K562 (cell line): ENCODE results near the gene TINCR. TPM values are rescaled to one million over a fixed set of nuclear protein-coding genes. Genes with fewer than 3 reads are reported as not detected.
A peak's percentile ranks its signal among the peaks of the same experiment; 100 is the strongest.

Experiments
- ATAC-seq: fragments of 200-7000 bp; cut with Tn5 transposase; 3 replicates; pipeline ENCODE4 v1.9.1; 2020; ENCODE audit warnings: moderate library complexity
- BruUV-seq: library from RNA; stranded (reverse); fragments of 400-500 nt; replicated peaks from 2 replicates; lab custom pipeline; 2021; lab: Mats Ljungman, UMichigan
- CTCF ChIA-PET: fragments of 300-600 bp; formaldehyde crosslinking; extraction: SDS; loops from one replicate; lab custom pipeline; 2021; ENCODE audit warnings: low intra/inter-chr PET ratio; lab: Yijun Ruan, JAX
- POLR2A ChIA-PET: fragments of 300-600, 350-650 bp; sonication (Branson Sonifier 250); formaldehyde crosslinking; extraction: SDS; loops from one replicate; lab custom pipeline; 2021; ENCODE audit warnings: antibody characterized with exemption, inconsistent platforms; lab: Yijun Ruan, JAX
- DNase-seq, 4 experiments: peaks; one replicate each; pipeline versions ENCODE4 v3.0.0 to v3.0.0-alpha.2; 2011 to 2018; ENCODE audit warnings: low spot score in 3 of 4, mixed read lengths in 3 of 4; ENCODE audit errors: extremely low read depth in 1 of 4
- FAIRE-seq: peaks from 2 replicates; lab custom pipeline; 2011; peaks lifted over from hg19 to GRCh38; lab: Jason Lieb, UNC
- H2AFZ ChIP-seq: 2 replicates; pipeline ENCODE4 v1.6.0; 2011; ENCODE audit warnings: low read depth, low read length, control low read depth, inconsistent platforms
- H3K27ac ChIP-seq: fragments of 200-600 bp; 3 replicates; pipeline ENCODE4 v1.8.0; 2011; ENCODE audit warnings: low read depth, mild to moderate bottlenecking, control low read depth, inconsistent platforms, low read length, moderate library complexity, mixed read lengths; ENCODE audit errors: extremely low read depth
- H3K27me3 ChIP-seq, 2 experiments: fragments of 300-600 bp in 1 of 2; 2 replicates in 1 of 2; 3 replicates in 1 of 2; pipeline versions ENCODE4 v1.6.0 to v1.8.0; 2011; ENCODE audit warnings: inconsistent platforms in 2 of 2, low read length in 2 of 2, mild to moderate bottlenecking in 1 of 2, mixed read lengths in 1 of 2, moderate library complexity in 1 of 2; ENCODE audit not compliant: control insufficient read depth in 2 of 2, insufficient read depth in 2 of 2
- H3K36me3 ChIP-seq: fragments of 300-600 bp; 3 replicates; pipeline ENCODE4 v1.8.0; 2011; ENCODE audit warnings: mild to moderate bottlenecking, low read length, inconsistent platforms; ENCODE audit not compliant: control insufficient read depth, insufficient read depth
- H3K4me1 ChIP-seq, 2 experiments: fragments of 200-600 bp in 1 of 2; replicated peaks in 1 of 2; 2 replicates in 1 of 2; 3 replicates in 1 of 2; pipeline versions ENCODE4 v1.5.1 to v1.8.0; 2011; ENCODE audit warnings: inconsistent platforms in 2 of 2, low read length in 2 of 2, mild to moderate bottlenecking in 1 of 2, mixed read lengths in 1 of 2, moderate library complexity in 1 of 2; ENCODE audit not compliant: control insufficient read depth in 2 of 2, insufficient read depth in 2 of 2
- H3K4me2 ChIP-seq: 2 replicates; pipeline ENCODE4 v1.6.1; 2011; ENCODE audit warnings: low read length, control low read depth, inconsistent platforms, mixed read lengths; ENCODE audit not compliant: insufficient read depth
- H3K4me3 ChIP-seq: fragments of 200-600 bp; sonication (generic), shearing (Covaris generic); 2 replicates; pipeline ENCODE4 v1.5.1; 2016; ENCODE audit warnings: control low read depth, inconsistent platforms
- H3K79me2 ChIP-seq: fragments of 200-600 bp; 3 replicates; pipeline ENCODE4 v1.8.0; 2011; ENCODE audit warnings: low read length, inconsistent platforms; ENCODE audit not compliant: control insufficient read depth, insufficient read depth
- H3K9ac ChIP-seq, 2 experiments: 2 replicates each; pipeline versions ENCODE4 v1.6.0 to v1.6.1; 2011; ENCODE audit warnings: low read depth in 2 of 2, low read length in 2 of 2, control low read depth in 1 of 2, inconsistent platforms in 1 of 2, mild to moderate bottlenecking in 1 of 2, mixed read lengths in 1 of 2; ENCODE audit not compliant: insufficient read depth in 1 of 2
- H3K9me1 ChIP-seq: one replicate; pipeline ENCODE4 v1.6.0; 2011; ENCODE audit warnings: inconsistent platforms, mild to moderate bottlenecking, low read length, moderate library complexity; ENCODE audit not compliant: control insufficient read depth, insufficient read depth
- H3K9me3 ChIP-seq: replicated peaks from 2 replicates; pipeline ENCODE4 v1.5.1; 2011; ENCODE audit warnings: low read depth, low read length, inconsistent platforms; ENCODE audit not compliant: control insufficient read depth, insufficient read depth
- H4K20me1 ChIP-seq: replicated peaks from 2 replicates; pipeline ENCODE4 v1.6.1; 2011; ENCODE audit warnings: low read length, inconsistent platforms, mixed read lengths; ENCODE audit not compliant: control insufficient read depth, insufficient read depth
- BCOR ChIP-seq: fragments of 450-650 bp; IDR thresholded peaks from 2 replicates; pipeline ENCODE4 v1.6.1; 2016
- CHCHD3 ChIP-seq: fragments of 250-450 bp; sonication (Bioruptor Pico); IDR thresholded peaks from 2 replicates; pipeline ENCODE4 v2.1.2; 2022; ENCODE audit warnings: mild to moderate bottlenecking
- POLR2G ChIP-seq: fragments of 200-400 bp; formaldehyde crosslinking; IDR thresholded peaks from 2 replicates; pipeline ENCODE4 v1.6.1; 2017; ENCODE audit warnings: low read depth, mild to moderate bottlenecking, antibody characterized with exemption, low read length, moderate library complexity
- RAD51 ChIP-seq: fragments of 450-650 bp; IDR thresholded peaks from 2 replicates; pipeline ENCODE4 v1.7.1; 2016; ENCODE audit warnings: low read depth, mild to moderate bottlenecking, borderline replicate concordance
- RBFOX2 ChIP-seq: fragments of 200-400 bp; formaldehyde crosslinking; IDR thresholded peaks from 2 replicates; pipeline ENCODE4 v1.6.1; 2017; ENCODE audit warnings: low read depth, mild to moderate bottlenecking, low read length, moderate library complexity
- RBM22 ChIP-seq: fragments of 200-400 bp; formaldehyde crosslinking; IDR thresholded peaks from 2 replicates; pipeline ENCODE4 v1.6.1; 2018; ENCODE audit warnings: low read length, low read depth; ENCODE audit not compliant: poor library complexity, severe bottlenecking
- ZNF785 ChIP-seq: fragments of 250-450 bp; sonication (Bioruptor Pico); IDR thresholded peaks from 2 replicates; pipeline ENCODE4 v1.4.0; 2020; ENCODE audit warnings: mild to moderate bottlenecking
- WGBS: fragments of 100-300 bp; shearing (Covaris generic); methylation state at CpG from one replicate; pipeline ENCODE4 v1.1.6; 2016; ENCODE audit warnings: low coverage, mixed read lengths; ENCODE audit not compliant: insufficient coverage; ENCODE audit errors: missing lambda C conversion rate; 5-methylcytosine and 5-hydroxymethylcytosine counted together
- in situ Hi-C: fragments of 300-500 bp; cut with MboI; formaldehyde crosslinking; loops from 4 replicates; pipeline ENCODE4 v1.15.0; 2018; ENCODE audit warnings: inconsistent platforms, mixed read lengths
- intact Hi-C: fragments of 100-400 bp; cut with micrococcal nuclease; formaldehyde crosslinking; loops from 2 replicates; pipeline ENCODE4 v1.14.2; 2022
- polyA plus RNA-seq, 8 experiments: library from polyadenylated mRNA; depleted of rRNA in 4 of 8; stranded (reverse) in 5 of 8; unstranded in 3 of 8; fragments of >200 nt; fragmentation: Nextera tagmentation in 2 of 8; fragmentation: Illumina TruSeq in 1 of 8; extraction: Ambion mirVana in 2 of 8; extraction: Trizol in 1 of 8; gene quantifications; 2 replicates each; pipeline versions ENCODE4 v1.2.1 to v1.2.3, GENCODE V29; 2011 to 2014; ENCODE audit warnings: inconsistent platforms in 1 of 8, missing spikeins in 1 of 8
- total RNA-seq, 7 experiments: library from RNA; depleted of rRNA in 6 of 7; stranded (reverse); fragments of >200 nt in 6 of 7; fragmentation: Illumina TruSeq in 2 of 7; extraction: Trizol in 2 of 7; gene quantifications; 2 replicates each; pipeline versions ENCODE4 v1.2.1 to v1.2.3, GENCODE V29; 2011 to 2021; ENCODE audit warnings: low replicate concordance in 1 of 7
- TF ChIP-seq, protein P1 (sequence below): fragments of 250-450 bp; sonication (Bioruptor Pico); IDR thresholded peaks from 2 replicates; pipeline ENCODE4 v1.8.0; 2021; ENCODE audit warnings: moderate library complexity, mild to moderate bottlenecking, inconsistent platforms

Gene TINCR
- total and polyA plus RNA-seq, 9 of the 15 experiments (the other 6 are each of a cell fraction or from before 2014, with no cell fraction given) = 0.03 to 0.24 (median 0.09) TPM; not detected in 1

- 0 out of 2 replicates have a peak, but pooled peaks have one; percentile 13 for TF ChIP-seq RBFOX2
- no peak for TF ChIP-seq BCOR
Measured at GRCh38 chr19:5590865-5591154, 23.1 kb upstream of the TINCR start (continued).

- no peak for TF ChIP-seq RAD51
- no peak for TF ChIP-seq CHCHD3 (CRISPR knock-in tag)
- no peak for TF ChIP-seq ZNF785 (CRISPR knock-in tag)
- TF ChIP-seq POLR2G = peak; percentile 56
- TF ChIP-seq, protein P1, sequence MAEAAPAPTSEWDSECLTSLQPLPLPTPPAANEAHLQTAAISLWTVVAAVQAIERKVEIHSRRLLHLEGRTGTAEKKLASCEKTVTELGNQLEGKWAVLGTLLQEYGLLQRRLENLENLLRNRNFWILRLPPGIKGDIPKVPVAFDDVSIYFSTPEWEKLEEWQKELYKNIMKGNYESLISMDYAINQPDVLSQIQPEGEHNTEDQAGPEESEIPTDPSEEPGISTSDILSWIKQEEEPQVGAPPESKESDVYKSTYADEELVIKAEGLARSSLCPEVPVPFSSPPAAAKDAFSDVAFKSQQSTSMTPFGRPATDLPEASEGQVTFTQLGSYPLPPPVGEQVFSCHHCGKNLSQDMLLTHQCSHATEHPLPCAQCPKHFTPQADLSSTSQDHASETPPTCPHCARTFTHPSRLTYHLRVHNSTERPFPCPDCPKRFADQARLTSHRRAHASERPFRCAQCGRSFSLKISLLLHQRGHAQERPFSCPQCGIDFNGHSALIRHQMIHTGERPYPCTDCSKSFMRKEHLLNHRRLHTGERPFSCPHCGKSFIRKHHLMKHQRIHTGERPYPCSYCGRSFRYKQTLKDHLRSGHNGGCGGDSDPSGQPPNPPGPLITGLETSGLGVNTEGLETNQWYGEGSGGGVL = no peak
- peak; percentile 46 for TF ChIP-seq RBM22
- H3K9ac ChIP-seq = no peak overlapping the region; a peak in 1 of 4 replicates
- H3K79me2 ChIP-seq = peaks cover 3% of the 10 kb centered on the region; the same call in 2 of the 3 replicates
- in situ Hi-C loops (no loop called here), intact Hi-C loops (no loop called here)
- H3K36me3 ChIP-seq = peaks cover 96% of the 10 kb centered on the region; the same call in 2 of the 3 replicates
- peaks cover 11 to 45% of the 10 kb centered on the region in 2 experiments for H3K4me1 ChIP-seq
- ChIA-PET POLR2A (interaction anchor here (0.8 to 0.9 kb wide), 2 partner anchors 19 to 32 kb away, joined by 4 read pairs; no protein-coding TSS in a partner anchor), CTCF (no interaction called here)
- no peak overlapping the region for H2AFZ ChIP-seq
- ATAC-seq (no peak), FAIRE-seq (no peak), DNase-seq (no peak)
- no peak overlapping the region for H3K4me3 ChIP-seq
- H3K27ac ChIP-seq = no peak overlapping the region
- no peaks in the 10 kb centered on the region for H3K9me3 ChIP-seq
- WGBS = 97% methylated on average over 19 of the region's 22 CpGs
- H3K9me1 ChIP-seq = no peaks in the 10 kb centered on the region
- H4K20me1 ChIP-seq = no peaks in the 10 kb centered on the region; the same call in 1 of the 2 replicates
- no peak overlapping the region for H3K4me2 ChIP-seq
- no TSS peak for BruUV-seq
- no peaks in the 10 kb centered on the region for H3K27me3 ChIP-seq
Measured at GRCh38 chr19:5590151-5590864, 22.6 kb upstream of the TINCR start.
